Thoracic aorta (tissue), 2 donors: Measurements from ENCODE around the gene ZKSCAN1. TPM values are rescaled to one million over a fixed set of nuclear protein-coding genes. Genes with fewer than 3 reads are reported as not detected.
"Not testable (repeated sequence)": the region's sequence is repeated elsewhere in the genome, so short reads cannot be mapped to it uniquely, and the experiment has no call there.

Experiments
- ATAC-seq: fragments of 150-250 bp; one replicate; pipeline ENCODE4 v1.8.0; 2017; ENCODE audit warnings: low read depth; ENCODE audit not compliant: insufficient number of reproducible peaks, low FRiP score
- DNase-seq: peaks from one replicate; pipeline ENCODE4 v3.0.0-alpha.2; 2020; ENCODE audit warnings: low spot score
- H3K27ac ChIP-seq, 2 donors: fragments of 200-600 bp; sonication (generic); 1 replicate in 1 of 2; 2 replicates in 1 of 2; pipeline ENCODE4 v1.5.1; 2016; ENCODE audit warnings: mild to moderate bottlenecking in 2 of 2, moderate library complexity in 2 of 2
- H3K27me3 ChIP-seq: fragments of 200-600 bp; sonication (generic); replicated peaks from 2 replicates; pipeline ENCODE4 v1.6.0; 2016; ENCODE audit warnings: mild to moderate bottlenecking; ENCODE audit not compliant: insufficient read depth
- H3K36me3 ChIP-seq: fragments of 200-600 bp; sonication (generic); one replicate; pipeline ENCODE4 v1.5.1; 2016
- H3K4me1 ChIP-seq, 2 donors: fragments of 200-600 bp; sonication (generic); 1 replicate in 1 of 2; 2 replicates in 1 of 2; pipeline versions ENCODE4 v1.5.1 to v1.6.0; 2016; ENCODE audit warnings: low read depth in 2 of 2, mild to moderate bottlenecking in 1 of 2; ENCODE audit not compliant: control insufficient read depth in 1 of 2
- H3K4me3 ChIP-seq: fragments of 200-600 bp; sonication (generic); 2 replicates; pipeline ENCODE4 v1.5.1; 2016; ENCODE audit warnings: mild to moderate bottlenecking
- H3K9me3 ChIP-seq: fragments of 200-600 bp; sonication (generic); 2 replicates; pipeline ENCODE4 v1.5.1; 2016
- CTCF ChIP-seq: fragments of 200-600 bp; sonication (generic); IDR thresholded peaks from one replicate; pipeline ENCODE4 v1.5.1; 2019; ENCODE audit warnings: antibody characterized with exemption
- total RNA-seq, 2 donors: library from RNA; depleted of rRNA; stranded (reverse); fragments of >200 nt; gene quantifications; one replicate each; pipeline versions ENCODE4 v1.1.0 to v1.2.3, GENCODE V29; 2016

Gene ZKSCAN1
- total RNA-seq, 2 donors from 2014 or later, result 25.6 to 42.5 TPM

- H3K27ac ChIP-seq, result no peak overlapping the region
- H3K4me3 ChIP-seq, result no peak overlapping the region
- no peak for TF ChIP-seq CTCF
- no peak for ATAC-seq
- no peaks in the 10 kb centered on the region for H3K27me3 ChIP-seq
- no peak for DNase-seq
- H3K9me3 ChIP-seq, result no peaks in the 10 kb centered on the region
- no peaks in the 10 kb centered on the region for H3K4me1 ChIP-seq
- H3K36me3 ChIP-seq, result no peaks in the 10 kb centered on the region
Measured at GRCh38 chr7:100008525-100008924, 6.9 kb upstream of the ZKSCAN1 start.

GRCh38 chr7:100009952-100010351 lies 5.4 kb upstream of the ZKSCAN1 start:
- not testable (repeated sequence) for H3K9me3 ChIP-seq, H3K4me3 ChIP-seq, H3K27ac ChIP-seq, ATAC-seq, H3K27me3 ChIP-seq, H3K36me3 ChIP-seq, H3K4me1 ChIP-seq, DNase-seq

- H3K4me3 ChIP-seq, result no peak overlapping the region
- no peaks in the 10 kb centered on the region for H3K4me1 ChIP-seq
- DNase-seq (no peak), ATAC-seq (no peak)
- no peaks in the 10 kb centered on the region for H3K27me3 ChIP-seq
- no peaks in the 10 kb centered on the region for H3K9me3 ChIP-seq
- no peak overlapping the region for H3K27ac ChIP-seq
- no peaks in the 10 kb centered on the region for H3K36me3 ChIP-seq
- no peak for TF ChIP-seq CTCF
Measured at GRCh38 chr7:100010901-100011300, 4.5 kb upstream of the ZKSCAN1 start.

GRCh38 chr7:100011516-100011915 lies 3.9 kb upstream of the ZKSCAN1 start:
- no peaks in the 10 kb centered on the region for H3K27me3 ChIP-seq
- no peaks in the 10 kb centered on the region for H3K36me3 ChIP-seq
- TF ChIP-seq CTCF, result no peak
- peaks cover 3 to 4% of the 10 kb centered on the region in 2 donors for H3K4me1 ChIP-seq
- DNase-seq (no peak), ATAC-seq (no peak)
- H3K4me3 ChIP-seq, result no peak overlapping the region
- no peak overlapping the region for H3K27ac ChIP-seq
- no peaks in the 10 kb centered on the region for H3K9me3 ChIP-seq

- H3K4me3 ChIP-seq, H3K27ac ChIP-seq, H3K27me3 ChIP-seq, H3K9me3 ChIP-seq, H3K36me3 ChIP-seq, DNase-seq, ATAC-seq: not testable (repeated sequence)
- H3K4me1 ChIP-seq, result peaks cover 14 to 15% of the 10 kb centered on the region in 2 donors
Measured at GRCh38 chr7:100012385-100013327, 2.7 kb upstream of the ZKSCAN1 start.

- DNase-seq, result no peak
- Histone ChIP-seq H3K36me3 (no peaks in the 10 kb centered on the region), H3K27me3 (no peaks in the 10 kb centered on the region), H3K4me1 (peaks cover 15 to 21% of the 10 kb centered on the region in 2 donors), H3K9me3 (no peaks in the 10 kb centered on the region), H3K4me3 (no peak overlapping the region), H3K27ac (no peak overlapping the region)
- TF ChIP-seq CTCF, result no peak
- no peak for ATAC-seq
Measured at GRCh38 chr7:100013328-100013676, 2.1 kb upstream of the ZKSCAN1 start.
